NCI-H1417 (cell line): ENCODE results near the gene ST8SIA2.

ENCODE experiments used
- DNase-seq, 3 experiments: peaks; one replicate each; lab custom pipeline; 2025; lab: John Stamatoyannopoulos, UW

Gene ST8SIA2

DNA sequence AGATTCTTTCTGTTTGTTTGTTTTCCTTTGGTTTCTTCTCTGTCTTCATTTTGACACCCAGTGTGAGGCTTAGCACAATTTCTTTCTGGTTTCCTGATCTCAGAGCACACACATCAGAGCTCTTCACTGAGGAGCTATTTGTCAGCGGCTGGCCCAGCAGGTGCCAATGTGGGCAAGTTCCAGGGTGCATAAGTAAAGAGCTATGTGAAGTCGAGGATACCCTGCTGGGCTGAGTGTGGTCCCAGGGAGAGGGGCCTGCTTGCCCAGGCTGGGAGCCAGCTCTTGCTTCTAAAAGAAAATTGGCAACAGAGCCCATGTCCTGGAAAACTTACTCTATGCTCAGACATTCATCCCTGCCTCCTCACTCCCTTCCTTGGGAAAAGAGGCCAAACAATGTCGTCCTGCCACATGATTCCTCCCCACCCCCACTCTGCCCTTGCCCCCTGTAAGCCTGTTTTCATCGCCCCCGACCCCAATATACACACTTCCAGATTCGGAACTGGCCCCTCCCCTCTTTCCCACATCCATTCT, 101.2 kb downstream of the ST8SIA2 start:
- DNase-seq: no peak

DNA sequence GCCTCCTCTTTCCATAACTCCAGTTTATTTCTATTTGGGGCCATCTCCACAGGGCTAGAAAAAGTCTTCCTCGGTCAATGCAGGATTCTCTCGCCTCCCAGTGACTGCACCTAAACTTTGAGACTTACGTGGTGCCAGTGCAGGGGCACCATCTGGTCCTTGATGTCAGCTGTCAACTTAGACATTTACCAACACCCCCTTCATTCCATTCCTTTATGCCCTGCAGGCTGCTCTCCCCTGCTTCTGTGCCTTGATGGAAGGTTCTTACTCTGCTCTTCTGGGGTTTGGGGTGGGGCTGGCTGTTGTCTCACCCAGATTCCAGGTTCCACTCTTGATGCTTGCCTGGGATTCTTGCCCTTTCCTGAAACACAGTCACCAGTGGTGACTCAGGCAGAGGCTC, 101.8 kb downstream of the ST8SIA2 start:
- DNase-seq: no peak

DNA sequence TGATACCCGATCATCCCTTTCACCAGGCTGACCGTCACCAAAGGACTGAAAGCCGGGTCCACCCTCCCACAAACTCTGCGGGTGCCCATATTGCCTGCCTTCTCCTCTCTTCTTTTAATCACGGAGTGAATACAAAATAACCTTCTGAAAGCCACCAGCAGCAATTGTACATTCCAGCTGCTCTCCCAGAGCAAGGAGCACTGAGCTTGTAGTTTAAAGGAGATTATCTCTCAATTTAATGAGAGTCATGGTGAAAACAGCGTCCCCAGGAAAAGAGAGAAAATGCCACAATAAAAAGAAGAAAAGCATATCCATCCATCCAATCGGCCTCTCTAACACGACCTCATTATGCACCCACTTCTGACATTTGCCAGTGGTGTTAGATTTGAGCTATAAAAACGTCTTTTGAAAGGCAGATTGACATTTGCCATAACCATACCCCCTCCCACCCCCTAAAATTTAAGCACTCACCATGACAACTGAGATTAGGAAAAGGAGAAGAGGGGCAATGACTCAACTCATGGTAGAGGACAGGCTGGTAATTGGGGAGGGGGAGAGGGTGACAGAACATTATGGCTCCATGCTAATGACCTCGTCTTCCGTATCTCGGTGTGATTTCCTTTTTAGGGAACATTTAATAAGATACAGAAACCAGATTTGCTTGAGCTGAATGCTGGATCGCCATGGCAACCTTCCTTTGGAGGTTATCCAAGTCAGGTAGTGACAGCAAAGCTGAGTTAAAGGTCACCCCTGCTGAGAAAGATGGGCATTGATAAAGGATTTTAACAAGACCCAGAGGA, 106.2 kb downstream of the ST8SIA2 start:
- peak in 1 of 3 experiments; percentile 27 for DNase-seq

DNA sequence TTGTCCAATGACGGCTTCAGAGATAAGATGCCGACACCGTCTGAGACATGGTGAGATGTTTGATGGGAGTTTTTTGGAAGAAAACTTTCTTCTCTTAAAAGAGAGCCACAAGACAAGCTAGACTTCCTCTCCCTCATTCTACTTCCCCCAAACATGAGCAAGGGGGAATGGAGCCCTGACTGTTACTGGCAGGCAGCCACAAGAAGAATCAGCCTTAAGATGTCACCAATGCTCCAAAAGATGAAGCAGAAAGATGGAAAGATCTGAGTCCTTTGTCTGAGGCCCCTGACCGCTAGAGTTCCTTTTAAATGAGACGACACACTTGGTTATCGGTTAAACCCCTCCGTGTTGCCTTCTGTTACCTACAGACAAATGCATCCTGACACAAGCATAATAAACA, 108.7 kb downstream of the ST8SIA2 start:
- no peak for DNase-seq

DNA sequence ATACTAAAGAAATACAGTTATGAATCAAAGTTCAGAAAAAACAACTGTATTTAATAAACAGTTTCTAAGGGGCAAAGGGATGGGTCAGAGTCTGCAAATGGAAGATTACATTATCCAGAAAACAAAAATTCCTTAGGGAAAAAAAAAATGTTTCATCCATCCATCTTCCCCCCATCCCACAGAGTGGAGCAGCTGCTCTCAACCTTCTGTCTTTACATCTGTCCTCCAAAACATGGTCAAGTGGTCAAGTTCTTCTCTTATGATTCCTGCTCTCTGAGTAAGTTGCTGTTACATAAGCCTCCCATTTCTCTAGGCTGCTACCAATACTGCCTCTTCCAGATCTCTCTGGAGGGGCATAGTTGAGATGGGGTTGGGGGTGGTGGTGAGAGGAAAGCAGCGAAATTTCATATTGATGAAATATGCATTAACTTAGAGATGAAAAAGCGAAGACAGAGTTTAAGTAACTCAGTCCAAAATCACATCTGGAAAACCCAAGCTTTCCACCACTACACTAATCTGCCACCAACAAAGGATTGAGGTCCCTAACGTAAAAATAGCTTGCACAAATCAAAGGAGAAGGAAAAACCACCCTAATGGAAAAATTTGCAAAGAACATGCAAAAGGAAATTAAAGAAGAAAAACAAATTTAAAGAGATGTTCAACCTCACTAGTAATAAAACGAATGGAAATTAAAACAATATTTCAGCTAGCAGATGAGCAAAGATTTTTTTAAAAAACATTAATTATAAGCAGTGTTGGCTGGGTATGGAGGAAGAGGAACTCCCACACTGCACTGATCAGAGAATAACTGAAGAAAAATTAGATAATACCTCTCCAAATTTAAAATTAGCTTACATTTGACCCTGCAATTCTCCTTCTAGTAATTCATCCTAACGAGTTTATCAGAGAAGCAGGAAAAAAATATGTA, 109.5 kb downstream of the ST8SIA2 start:
- DNase-seq: no peak

DNA sequence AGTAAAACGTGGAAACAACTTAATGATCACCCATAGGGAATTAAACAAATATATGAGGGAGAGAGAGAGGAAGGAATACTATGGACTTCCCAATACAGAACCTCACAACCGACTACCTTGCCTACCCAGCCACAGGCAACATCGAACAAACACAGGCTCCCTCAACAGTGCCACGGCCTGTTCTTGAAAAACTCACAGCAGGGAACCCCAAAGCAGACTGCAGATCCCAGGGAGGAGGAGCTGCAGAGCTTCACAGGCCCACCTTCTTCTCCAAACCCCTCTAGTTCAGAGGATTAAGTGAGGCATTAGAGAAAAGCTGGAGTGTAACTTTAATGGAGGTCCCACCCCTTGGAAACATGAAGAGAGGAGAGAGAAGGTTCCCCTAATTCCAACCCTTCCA, 110.2 kb downstream of the ST8SIA2 start:
- DNase-seq: no peak

DNA sequence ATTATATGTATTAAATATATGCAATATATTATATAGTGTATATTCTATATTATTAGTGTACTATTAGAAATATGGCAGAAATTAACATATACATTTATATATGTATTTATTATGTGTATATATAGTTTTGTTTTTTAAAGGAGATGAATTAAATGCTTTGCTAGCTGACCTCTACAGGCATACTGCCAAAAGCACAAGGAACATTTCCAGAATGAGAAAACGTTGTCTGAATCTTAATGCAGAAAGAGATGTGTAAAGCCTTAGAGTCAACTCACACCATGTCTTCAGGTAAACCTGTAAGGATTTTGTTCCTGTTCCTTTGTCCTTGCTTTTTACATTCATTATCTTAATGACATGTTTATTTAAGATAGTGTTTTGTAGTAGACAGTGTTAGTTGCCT, 111.9 kb downstream of the ST8SIA2 start:
- no peak for DNase-seq

DNA sequence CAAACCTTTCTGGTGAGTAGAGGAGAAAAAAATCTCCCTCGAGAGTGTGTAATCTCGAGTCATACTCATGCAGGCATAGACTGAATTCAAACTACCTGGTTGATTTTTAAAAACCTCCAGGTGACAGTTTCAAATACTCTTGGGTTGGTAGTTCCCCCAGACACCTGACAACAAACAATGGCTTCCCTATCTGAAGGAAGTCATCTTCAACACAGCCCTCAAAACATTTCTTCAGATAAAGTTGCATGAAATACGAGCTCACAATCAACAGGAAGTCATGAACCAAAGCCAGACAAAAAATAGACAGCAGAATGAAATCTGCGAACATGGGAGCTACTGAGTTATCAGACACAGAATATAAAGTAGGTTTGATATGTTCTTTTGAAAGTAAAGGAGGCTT, 112.8 kb downstream of the ST8SIA2 start:
- no peak for DNase-seq

DNA sequence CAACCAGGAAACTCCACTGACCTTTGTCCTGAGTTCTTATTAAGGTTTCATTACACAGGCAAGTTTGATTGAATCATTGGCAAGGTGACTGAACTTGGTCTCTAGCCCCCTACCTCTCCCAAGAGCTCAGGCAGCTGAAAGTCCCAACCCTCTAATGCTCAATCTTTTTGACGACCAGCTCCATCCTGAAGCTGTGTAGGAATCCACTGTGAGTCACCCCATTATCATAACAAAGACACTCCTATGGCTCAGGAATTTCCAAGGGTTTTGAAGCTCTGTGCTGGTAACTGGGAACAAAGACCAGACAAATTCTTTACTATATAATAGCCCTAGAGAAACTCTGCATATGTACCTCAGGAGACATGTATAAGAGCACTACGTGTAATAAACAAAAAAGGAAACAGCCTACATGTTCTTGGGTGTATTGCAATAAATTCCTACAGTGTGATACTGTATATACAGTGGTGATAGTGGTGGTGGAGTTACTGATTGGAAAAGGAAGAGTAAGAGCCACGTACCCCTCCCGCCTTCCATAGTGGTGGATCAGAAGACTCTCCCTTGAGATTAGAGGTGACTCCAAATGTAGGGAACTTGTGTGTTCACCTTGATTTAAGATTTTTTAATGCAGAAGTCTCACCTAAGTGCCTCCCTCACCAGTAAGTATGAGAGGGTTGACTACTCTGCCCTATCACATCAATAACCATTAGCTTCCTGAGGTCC, 116.6 kb downstream of the ST8SIA2 start:
- no peak for DNase-seq
